Endodermal cell (in vitro differentiated cells): ENCODE results near the gene BORCS6. TPM values are rescaled to one million over a fixed set of nuclear protein-coding genes. Genes with fewer than 3 reads are reported as not detected.
A peak's percentile ranks its signal among the peaks of the same experiment; 100 is the strongest.

Experiments
- DNase-seq: peaks from one replicate; pipeline ENCODE4 v3.0.0-alpha.2; 2017
- H3K27ac ChIP-seq: 2 replicates; pipeline ENCODE4 v1.5.1; 2013; ENCODE audit warnings: mild to moderate bottlenecking, low read depth, low read length, moderate library complexity
- H3K27me3 ChIP-seq: 2 replicates; pipeline ENCODE4 v1.6.1; 2013; ENCODE audit warnings: mild to moderate bottlenecking, low read length, moderate library complexity; ENCODE audit not compliant: insufficient read depth, control insufficient read depth, poor library complexity, severe bottlenecking
- H3K36me3 ChIP-seq: 2 replicates; pipeline ENCODE4 v1.7.0; 2013; ENCODE audit warnings: mild to moderate bottlenecking, low read length, moderate library complexity; ENCODE audit not compliant: control insufficient read depth, insufficient read depth
- H3K4me1 ChIP-seq: one replicate; pipeline ENCODE4 v1.7.0; 2013; ENCODE audit warnings: low read length; ENCODE audit not compliant: control insufficient read depth, insufficient read depth
- H3K4me3 ChIP-seq: 2 replicates; pipeline ENCODE4 v1.5.1; 2013; ENCODE audit warnings: mild to moderate bottlenecking, low read length, moderate library complexity
- H3K9ac ChIP-seq: 2 replicates; pipeline ENCODE4 v1.6.1; 2013; ENCODE audit warnings: mild to moderate bottlenecking, low read length, moderate library complexity; ENCODE audit not compliant: poor library complexity, severe bottlenecking; ENCODE audit errors: extremely low read depth
- H3K9me3 ChIP-seq: 2 replicates; pipeline ENCODE4 v1.6.1; 2013; ENCODE audit warnings: mild to moderate bottlenecking, low read length, moderate library complexity; ENCODE audit not compliant: control insufficient read depth
- H3K27ac Mint-ChIP-seq: 2 replicates; pipeline ENCODE4 v1.8.0; 2020; ENCODE audit warnings: mixed read lengths
- H3K27me3 Mint-ChIP-seq: 2 replicates; pipeline ENCODE4 v1.8.0; 2021; ENCODE audit warnings: mild to moderate bottlenecking, mixed read lengths; ENCODE audit not compliant: insufficient read depth
- H3K36me3 Mint-ChIP-seq: 2 replicates; pipeline ENCODE4 v1.8.0; 2020; ENCODE audit warnings: low read depth, mixed read lengths
- H3K4me1 Mint-ChIP-seq: 2 replicates; pipeline ENCODE4 v1.8.0; 2020; ENCODE audit warnings: mixed read lengths
- H3K4me3 Mint-ChIP-seq: 2 replicates; pipeline ENCODE4 v1.8.0; 2020; ENCODE audit warnings: mild to moderate bottlenecking, moderate library complexity, mixed read lengths
- H3K9me3 Mint-ChIP-seq: 2 replicates; pipeline ENCODE4 v1.8.0; 2020; ENCODE audit warnings: mild to moderate bottlenecking, mixed read lengths
- CTCF ChIP-seq: fragments of 200-600 bp; sonication (generic); conservative IDR thresholded peaks from 2 replicates; pipeline ENCODE4 v1.5.0; 2021; ENCODE audit warnings: antibody characterized with exemption, mild to moderate bottlenecking
- WGBS, 2 experiments: methylation state at CpG; one replicate each; pipeline versions ENCODE4 v1.1.5 to v1.1.7; 2013; ENCODE audit warnings: missing lambda C conversion rate in 2 of 2, mixed read lengths in 1 of 2; ENCODE audit not compliant: insufficient coverage in 1 of 2, insufficient read length in 1 of 2; 5-methylcytosine and 5-hydroxymethylcytosine counted together
- total RNA-seq, 2 donors: library from RNA; stranded (reverse); fragmentation: NEBNext Ultra II Directional in 1 of 2; extraction: Animal tissue kit (Norgen Biotek cat#: 25700) in 1 of 2; gene quantifications; 2 replicates in 1 of 2; 3 replicates in 1 of 2; pipeline ENCODE4 v1.2.1, GENCODE V29; 2021

The BORCS6 gene
- total RNA-seq, 2 donors from 2014 or later, result 4.1 to 5.5 TPM

GRCh38 chr17:8143581-8144400 is 46.2 kb downstream of the BORCS6 start:
- Histone ChIP-seq H3K9me3 (no peaks in the 10 kb centered on the region), H3K9ac (no peak overlapping the region), H3K27me3 (no peaks in the 10 kb centered on the region), H3K4me3 (no peak overlapping the region), H3K4me1 (no peaks in the 10 kb centered on the region), H3K27ac (no peak overlapping the region), H3K36me3 (peaks cover 64% of the 10 kb centered on the region)
- WGBS, 2 experiments, result 93 to 94% methylated on average over 12 to 22 of the region's 22 CpGs
- Mint-ChIP-seq H3K4me1 (no peaks in the 10 kb centered on the region), H3K4me3 (no peak overlapping the region), H3K27ac (no peak overlapping the region), H3K9me3 (no peaks in the 10 kb centered on the region), H3K27me3 (no peaks in the 10 kb centered on the region), H3K36me3 (peaks cover 66% of the 10 kb centered on the region)
- DNase-seq, result peak; percentile 42
- TF ChIP-seq CTCF, result no peak

- H3K4me1 Mint-ChIP-seq, result no peaks in the 10 kb centered on the region
- H3K9ac ChIP-seq, result no peak overlapping the region
Observed at GRCh38 chr17:8142887-8143580, 46.9 kb downstream of the BORCS6 start.

More at GRCh38 chr17:8142887-8143580, 46.9 kb downstream of the BORCS6 start:
- Histone ChIP-seq H3K4me1 (no peaks in the 10 kb centered on the region), H3K36me3 (peaks cover 58% of the 10 kb centered on the region), H3K4me3 (no peak overlapping the region), H3K27ac (no peak overlapping the region), H3K27me3 (no peaks in the 10 kb centered on the region), H3K9me3 (no peaks in the 10 kb centered on the region)
- peak; percentile 44 for DNase-seq
- Mint-ChIP-seq H3K9me3 (no peaks in the 10 kb centered on the region), H3K27me3 (no peaks in the 10 kb centered on the region), H3K36me3 (peaks cover 60% of the 10 kb centered on the region), H3K4me3 (no peak overlapping the region), H3K27ac (no peak overlapping the region)
- TF ChIP-seq CTCF, result no peak
- 92 to 97% methylated on average over 3 to 14 of the region's 15 CpGs for WGBS, 2 experiments
